HUES48 (cell line): ENCODE data around the gene KCNA2.

Source experiments
- H3K27ac ChIP-seq: one replicate; pipeline ENCODE4 v1.7.0; 2013; ENCODE audit warnings: low read depth, low read length, inconsistent platforms
- H3K27me3 ChIP-seq: 2 replicates; pipeline ENCODE4 v1.6.1; 2013; ENCODE audit warnings: mild to moderate bottlenecking, low read length; ENCODE audit not compliant: control insufficient read depth, insufficient read depth
- H3K36me3 ChIP-seq: 2 replicates; pipeline ENCODE4 v1.6.1; 2013; ENCODE audit warnings: low read length; ENCODE audit not compliant: control insufficient read depth, insufficient read depth
- H3K4me1 ChIP-seq: 2 replicates; pipeline ENCODE4 v1.6.1; 2013; ENCODE audit warnings: mild to moderate bottlenecking, low read length; ENCODE audit not compliant: control insufficient read depth, insufficient read depth
- H3K4me3 ChIP-seq: 2 replicates; pipeline ENCODE4 v1.5.1; 2013; ENCODE audit warnings: mild to moderate bottlenecking, low read depth, low read length
- H3K9ac ChIP-seq: 2 replicates; pipeline ENCODE4 v1.6.1; 2013; ENCODE audit warnings: mild to moderate bottlenecking, low read depth, low read length, moderate library complexity
- H3K9me3 ChIP-seq: 2 replicates; pipeline ENCODE4 v1.6.1; 2013; ENCODE audit warnings: low read length; ENCODE audit not compliant: control insufficient read depth, insufficient read depth

KCNA2 gene

GRCh38 chr1:110605901-110606656, at the start of gene KCNA2:
Gene KCNA2, minus strand, starts transcription at chr1:110606358. Its CDS starts 1,576 bp downstream, at chr1:110604782.
- peaks cover 4% of the 10 kb centered on the region for H3K4me1 ChIP-seq
- no peaks in the 10 kb centered on the region for H3K36me3 ChIP-seq
- peak within 1 kb of the TSS; percentile 69 for H3K4me3 ChIP-seq
- no peak within 1 kb of the TSS for H3K27ac ChIP-seq
- no peak within 1 kb of the TSS for H3K9ac ChIP-seq
- peaks cover 93% of the 10 kb centered on the region for H3K27me3 ChIP-seq
- H3K9me3 ChIP-seq: no peaks in the 10 kb centered on the region

- Histone ChIP-seq H3K4me3 (no peak overlapping the region), H3K9me3 (no peaks in the 10 kb centered on the region), H3K27me3 (no peaks in the 10 kb centered on the region), H3K4me1 (no peaks in the 10 kb centered on the region), H3K9ac (no peak overlapping the region), H3K36me3 (no peaks in the 10 kb centered on the region), H3K27ac (no peak overlapping the region)
Measured at GRCh38 chr1:110650609-110651008, 44.5 kb upstream of the KCNA2 start.

- no peaks in the 10 kb centered on the region for H3K4me1 ChIP-seq
- H3K9ac ChIP-seq: no peak overlapping the region
- no peaks in the 10 kb centered on the region for H3K9me3 ChIP-seq
- no peak overlapping the region for H3K4me3 ChIP-seq
- no peaks in the 10 kb centered on the region for H3K36me3 ChIP-seq
- H3K27ac ChIP-seq: no peak overlapping the region
- no peaks in the 10 kb centered on the region for H3K27me3 ChIP-seq
Measured at GRCh38 chr1:110648417-110648816, 42.3 kb upstream of the KCNA2 start.

- H3K27me3 ChIP-seq: no peaks in the 10 kb centered on the region
- no peaks in the 10 kb centered on the region for H3K4me1 ChIP-seq
- H3K9ac ChIP-seq: no peak overlapping the region
- H3K9me3 ChIP-seq: no peaks in the 10 kb centered on the region
- no peak overlapping the region for H3K27ac ChIP-seq
- H3K4me3 ChIP-seq: no peak overlapping the region
- H3K36me3 ChIP-seq: no peaks in the 10 kb centered on the region
Measured at GRCh38 chr1:110647254-110647891, 41.2 kb upstream of the KCNA2 start.

GRCh38 chr1:110645821-110646735, 39.9 kb upstream of the KCNA2 start:
- H3K9me3 ChIP-seq: no peaks in the 10 kb centered on the region
- H3K4me1 ChIP-seq: no peaks in the 10 kb centered on the region
- no peaks in the 10 kb centered on the region for H3K36me3 ChIP-seq
- no peak overlapping the region for H3K27ac ChIP-seq
- H3K27me3 ChIP-seq: no peaks in the 10 kb centered on the region
- no peak overlapping the region for H3K4me3 ChIP-seq
- H3K9ac ChIP-seq: no peak overlapping the region

GRCh38 chr1:110645211-110645610, 39.1 kb upstream of the KCNA2 start:
- Histone ChIP-seq H3K9ac (no peak overlapping the region), H3K4me1 (no peaks in the 10 kb centered on the region), H3K27me3 (no peaks in the 10 kb centered on the region), H3K36me3 (no peaks in the 10 kb centered on the region), H3K27ac (no peak overlapping the region), H3K4me3 (no peak overlapping the region), H3K9me3 (no peaks in the 10 kb centered on the region)

GRCh38 chr1:110643879-110644472, 37.8 kb upstream of the KCNA2 start:
- no peak overlapping the region for H3K9ac ChIP-seq
- H3K9me3 ChIP-seq: no peaks in the 10 kb centered on the region
- H3K4me3 ChIP-seq: no peak overlapping the region
- no peaks in the 10 kb centered on the region for H3K36me3 ChIP-seq
- H3K27me3 ChIP-seq: no peaks in the 10 kb centered on the region
- no peaks in the 10 kb centered on the region for H3K4me1 ChIP-seq
- H3K27ac ChIP-seq: no peak overlapping the region

- Histone ChIP-seq H3K4me1 (no peaks in the 10 kb centered on the region), H3K27ac (no peak overlapping the region), H3K4me3 (no peak overlapping the region), H3K27me3 (no peaks in the 10 kb centered on the region), H3K36me3 (no peaks in the 10 kb centered on the region), H3K9me3 (no peaks in the 10 kb centered on the region), H3K9ac (no peak overlapping the region)
Measured at GRCh38 chr1:110639724-110640386, 33.7 kb upstream of the KCNA2 start.

GRCh38 chr1:110638556-110638955, 32.4 kb upstream of the KCNA2 start:
- Histone ChIP-seq H3K4me3 (no peak overlapping the region), H3K9me3 (no peaks in the 10 kb centered on the region), H3K36me3 (no peaks in the 10 kb centered on the region), H3K9ac (no peak overlapping the region), H3K27ac (no peak overlapping the region), H3K27me3 (no peaks in the 10 kb centered on the region), H3K4me1 (no peaks in the 10 kb centered on the region)

GRCh38 chr1:110638058-110638457, 31.9 kb upstream of the KCNA2 start:
- Histone ChIP-seq H3K9ac (no peak overlapping the region), H3K9me3 (no peaks in the 10 kb centered on the region), H3K27ac (no peak overlapping the region), H3K27me3 (no peaks in the 10 kb centered on the region), H3K36me3 (no peaks in the 10 kb centered on the region), H3K4me1 (no peaks in the 10 kb centered on the region), H3K4me3 (no peak overlapping the region)
